WERI-Rb-1 (cell line): ENCODE data around the gene NRG3.

ENCODE experiments used
- DNase-seq: peaks from one replicate; pipeline ENCODE4 v3.0.0-alpha.2; 2020
- H3K27ac ChIP-seq: fragments of 250-450 bp; sonication (Bioruptor Pico); 2 replicates; pipeline ENCODE4 v1.5.1; 2020; ENCODE audit warnings: mild to moderate bottlenecking, moderate library complexity
- H3K27me3 ChIP-seq: fragments of 250-450 bp; sonication (Bioruptor Pico); 2 replicates; pipeline ENCODE4 v1.5.1; 2021; ENCODE audit warnings: mild to moderate bottlenecking, low read depth, moderate library complexity; ENCODE audit not compliant: insufficient read depth, severe bottlenecking
- H3K36me3 ChIP-seq: fragments of 250-450 bp; sonication (Bioruptor Pico); 2 replicates; pipeline ENCODE4 v1.5.1; 2020; ENCODE audit warnings: mild to moderate bottlenecking, moderate library complexity
- H3K4me3 ChIP-seq: 2 replicates; pipeline ENCODE4 v1.5.1; 2011; ENCODE audit warnings: low read depth, mild to moderate bottlenecking, control low read depth, low read length
- H3K9me3 ChIP-seq: fragments of 250-450 bp; sonication (Bioruptor Pico); 2 replicates; pipeline ENCODE4 v1.5.1; 2021; ENCODE audit warnings: mild to moderate bottlenecking, moderate library complexity; ENCODE audit not compliant: severe bottlenecking
- TF ChIP-seq, protein P1 (sequence below): IDR thresholded peaks from 2 replicates; pipeline ENCODE4 v1.5.1; 2011; ENCODE audit warnings: low read depth, mild to moderate bottlenecking, control low read depth, inconsistent platforms, low read length

The NRG3 gene

DNA sequence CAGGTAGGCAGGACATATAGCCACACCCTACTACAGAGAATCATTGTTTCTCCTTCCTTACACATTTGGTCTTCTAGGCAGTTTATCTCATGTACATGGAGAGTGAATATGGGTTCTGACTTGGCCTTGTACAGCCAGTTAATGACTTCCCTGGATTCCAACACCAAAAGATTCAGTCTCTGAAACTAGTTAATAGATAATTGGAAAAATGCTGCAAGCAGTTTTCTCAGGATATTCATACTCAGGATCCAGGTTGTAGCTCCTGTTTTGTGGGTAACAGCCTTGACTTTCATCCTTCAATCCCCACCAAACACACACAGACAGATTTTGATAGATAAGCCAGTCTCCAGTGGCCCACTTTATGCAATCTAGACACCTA lies 690.2 kb downstream of the NRG3 start:
- TF ChIP-seq, protein P1, sequence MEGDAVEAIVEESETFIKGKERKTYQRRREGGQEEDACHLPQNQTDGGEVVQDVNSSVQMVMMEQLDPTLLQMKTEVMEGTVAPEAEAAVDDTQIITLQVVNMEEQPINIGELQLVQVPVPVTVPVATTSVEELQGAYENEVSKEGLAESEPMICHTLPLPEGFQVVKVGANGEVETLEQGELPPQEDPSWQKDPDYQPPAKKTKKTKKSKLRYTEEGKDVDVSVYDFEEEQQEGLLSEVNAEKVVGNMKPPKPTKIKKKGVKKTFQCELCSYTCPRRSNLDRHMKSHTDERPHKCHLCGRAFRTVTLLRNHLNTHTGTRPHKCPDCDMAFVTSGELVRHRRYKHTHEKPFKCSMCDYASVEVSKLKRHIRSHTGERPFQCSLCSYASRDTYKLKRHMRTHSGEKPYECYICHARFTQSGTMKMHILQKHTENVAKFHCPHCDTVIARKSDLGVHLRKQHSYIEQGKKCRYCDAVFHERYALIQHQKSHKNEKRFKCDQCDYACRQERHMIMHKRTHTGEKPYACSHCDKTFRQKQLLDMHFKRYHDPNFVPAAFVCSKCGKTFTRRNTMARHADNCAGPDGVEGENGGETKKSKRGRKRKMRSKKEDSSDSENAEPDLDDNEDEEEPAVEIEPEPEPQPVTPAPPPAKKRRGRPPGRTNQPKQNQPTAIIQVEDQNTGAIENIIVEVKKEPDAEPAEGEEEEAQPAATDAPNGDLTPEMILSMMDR, result no peak
- Histone ChIP-seq H3K9me3 (no peaks in the 10 kb centered on the region), H3K4me3 (no peak overlapping the region), H3K27me3 (no peaks in the 10 kb centered on the region), H3K36me3 (no peaks in the 10 kb centered on the region), H3K27ac (no peak overlapping the region)
- no peak for DNase-seq

GRCh38 chr10:82572744-82573143 lies 697.8 kb downstream of the NRG3 start:
- Histone ChIP-seq H3K27ac (no peak overlapping the region), H3K27me3 (no peaks in the 10 kb centered on the region), H3K4me3 (no peak overlapping the region), H3K36me3 (no peaks in the 10 kb centered on the region), H3K9me3 (no peaks in the 10 kb centered on the region)
- DNase-seq, result no peak
- TF ChIP-seq, protein P1, result no peak

DNA sequence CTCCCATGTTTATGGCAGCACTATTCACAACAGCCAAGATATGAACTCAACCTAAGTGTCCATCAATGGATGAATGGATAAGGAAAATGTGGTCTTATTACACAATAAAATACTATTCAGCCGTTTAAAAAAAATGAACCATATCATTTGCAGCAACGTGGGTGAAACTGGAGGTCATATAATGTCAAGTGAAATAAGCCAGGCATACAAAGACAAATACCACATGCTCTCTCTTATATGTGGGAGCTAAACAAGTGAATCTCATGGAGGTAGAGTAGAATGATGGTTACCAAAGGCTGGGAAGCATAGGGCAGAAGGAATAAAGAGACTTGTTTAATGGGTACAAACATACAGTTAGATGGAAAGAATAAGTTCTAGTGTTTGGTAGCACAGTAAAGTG lies 699.1 kb downstream of the NRG3 start:
- TF ChIP-seq, protein P1, result no peak
- no peak for DNase-seq
- no peaks in the 10 kb centered on the region for H3K36me3 ChIP-seq
- H3K27me3 ChIP-seq, result no peaks in the 10 kb centered on the region
- no peaks in the 10 kb centered on the region for H3K9me3 ChIP-seq
- no peak overlapping the region for H3K27ac ChIP-seq
- no peak overlapping the region for H3K4me3 ChIP-seq

DNA sequence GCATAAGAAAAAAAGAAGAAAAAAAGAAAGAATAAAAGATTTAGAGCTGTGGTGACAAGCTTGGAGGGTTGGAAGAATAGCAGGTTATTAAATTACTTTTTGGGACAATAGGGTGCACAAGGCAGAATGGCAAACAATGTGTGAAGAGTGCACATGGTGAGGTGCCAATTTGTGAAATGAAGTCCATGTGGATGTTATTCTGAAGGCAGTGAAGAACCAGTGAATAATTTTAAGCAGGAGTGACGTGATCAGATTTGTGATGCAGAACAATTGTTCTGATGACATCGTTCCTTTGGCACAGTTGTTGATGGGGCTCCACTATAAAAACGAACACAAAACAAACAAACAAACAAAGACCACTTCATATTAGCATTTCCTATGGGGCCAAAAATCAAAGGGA lies 700.3 kb downstream of the NRG3 start:
- TF ChIP-seq, protein P1, result no peak
- no peaks in the 10 kb centered on the region for H3K27me3 ChIP-seq
- no peak overlapping the region for H3K4me3 ChIP-seq
- no peaks in the 10 kb centered on the region for H3K9me3 ChIP-seq
- H3K36me3 ChIP-seq, result no peaks in the 10 kb centered on the region
- no peak overlapping the region for H3K27ac ChIP-seq
- no peak for DNase-seq

DNA sequence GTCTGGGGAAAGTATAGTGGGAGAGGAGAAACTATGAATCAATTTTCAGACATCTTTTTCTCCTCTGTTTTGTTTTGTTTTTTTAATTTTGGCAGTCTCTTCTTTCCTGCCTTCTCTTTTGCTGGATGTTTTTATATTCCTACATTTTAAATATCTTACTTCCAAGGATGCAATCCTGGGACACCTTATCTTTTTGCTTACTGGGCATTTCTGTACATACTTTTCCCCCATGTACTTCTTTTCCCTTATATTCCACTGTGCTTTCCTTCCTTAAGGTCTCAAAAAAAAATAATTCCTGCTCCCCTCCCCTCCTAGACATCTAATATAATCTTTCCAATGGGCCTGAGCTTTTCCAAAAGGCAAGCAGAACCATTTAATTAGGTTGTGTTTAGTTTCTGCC lies 701.1 kb downstream of the NRG3 start:
- Histone ChIP-seq H3K9me3 (no peaks in the 10 kb centered on the region), H3K27ac (no peak overlapping the region), H3K27me3 (no peaks in the 10 kb centered on the region), H3K36me3 (no peaks in the 10 kb centered on the region), H3K4me3 (no peak overlapping the region)
- TF ChIP-seq, protein P1, result no peak
- no peak for DNase-seq

- no peaks in the 10 kb centered on the region for H3K36me3 ChIP-seq
- TF ChIP-seq, protein P1, result no peak
- DNase-seq, result no peak
- no peaks in the 10 kb centered on the region for H3K27me3 ChIP-seq
- H3K9me3 ChIP-seq, result no peaks in the 10 kb centered on the region
- no peak overlapping the region for H3K4me3 ChIP-seq
- no peak overlapping the region for H3K27ac ChIP-seq
Observed at GRCh38 chr10:82581940-82582339, 706.9 kb downstream of the NRG3 start.
